ENCODE measurements around the gene RALY.

DNA sequence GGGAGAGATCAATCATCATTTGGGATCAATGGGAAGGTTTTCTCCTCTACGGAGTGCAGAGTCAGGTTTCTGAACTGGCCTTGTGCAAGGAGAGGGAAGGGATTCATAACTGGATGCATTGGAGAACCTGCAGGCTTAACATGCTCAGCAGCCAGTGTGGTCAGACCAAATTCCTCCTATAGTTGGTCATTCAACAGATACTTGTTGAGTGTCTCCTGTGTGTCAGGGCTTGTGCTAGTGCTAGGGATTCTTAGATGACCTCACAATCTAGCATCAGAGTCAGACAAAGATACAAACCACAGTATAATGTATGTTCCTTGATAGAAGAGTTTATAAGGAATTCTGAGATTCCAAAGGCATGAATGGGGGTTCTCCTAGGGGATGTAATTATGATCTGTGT lies 23.9 kb downstream of the RALY start:
- TF ChIP-seq, protein P1, sequence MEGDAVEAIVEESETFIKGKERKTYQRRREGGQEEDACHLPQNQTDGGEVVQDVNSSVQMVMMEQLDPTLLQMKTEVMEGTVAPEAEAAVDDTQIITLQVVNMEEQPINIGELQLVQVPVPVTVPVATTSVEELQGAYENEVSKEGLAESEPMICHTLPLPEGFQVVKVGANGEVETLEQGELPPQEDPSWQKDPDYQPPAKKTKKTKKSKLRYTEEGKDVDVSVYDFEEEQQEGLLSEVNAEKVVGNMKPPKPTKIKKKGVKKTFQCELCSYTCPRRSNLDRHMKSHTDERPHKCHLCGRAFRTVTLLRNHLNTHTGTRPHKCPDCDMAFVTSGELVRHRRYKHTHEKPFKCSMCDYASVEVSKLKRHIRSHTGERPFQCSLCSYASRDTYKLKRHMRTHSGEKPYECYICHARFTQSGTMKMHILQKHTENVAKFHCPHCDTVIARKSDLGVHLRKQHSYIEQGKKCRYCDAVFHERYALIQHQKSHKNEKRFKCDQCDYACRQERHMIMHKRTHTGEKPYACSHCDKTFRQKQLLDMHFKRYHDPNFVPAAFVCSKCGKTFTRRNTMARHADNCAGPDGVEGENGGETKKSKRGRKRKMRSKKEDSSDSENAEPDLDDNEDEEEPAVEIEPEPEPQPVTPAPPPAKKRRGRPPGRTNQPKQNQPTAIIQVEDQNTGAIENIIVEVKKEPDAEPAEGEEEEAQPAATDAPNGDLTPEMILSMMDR (conservative IDR thresholded peaks at IDR 0.05; ENCODE audit: low read length), result no peak
- no peak for TF ChIP-seq EZH2phosphoT487 (IDR thresholded peaks at IDR 0.05; ENCODE audit: borderline replicate concordance, low read depth, low read length)
